Stomach (tissue), 9 donors: ENCODE measurements around the gene ANKRD52. TPM values are rescaled to one million over a fixed set of nuclear protein-coding genes. Genes with fewer than 3 reads are reported as not detected.
A peak's percentile ranks its signal among the peaks of the same experiment; 100 is the strongest.
"Not testable (repeated sequence)": the region's sequence is repeated elsewhere in the genome, so short reads cannot be mapped to it uniquely, and the experiment has no call there.

Source experiments
- DNase-seq, 2 donors: peaks; one replicate each; pipeline versions ENCODE4 v3.0.0 to v3.0.0-alpha.2; 2013 to 2019
- H3K27ac ChIP-seq, 5 donors: fragments of 200-600 bp in 4 of 5; sonication (generic) in 4 of 5; one replicate each; pipeline ENCODE4 v1.5.1; 2013 to 2019; ENCODE audit warnings: mild to moderate bottlenecking in 1 of 5, moderate library complexity in 1 of 5
- H3K27me3 ChIP-seq, 3 donors: fragments of 200-600 bp; sonication (generic); one replicate each; pipeline ENCODE4 v1.5.1; 2017 to 2019; ENCODE audit warnings: mixed run types in 1 of 3
- H3K36me3 ChIP-seq, 4 donors: fragments of 200-600 bp; sonication (generic); 1 replicate in 3 of 4; 2 replicates in 1 of 4; pipeline ENCODE4 v1.5.1; 2016 to 2019
- H3K4me1 ChIP-seq, 4 donors: fragments of 200-600 bp; sonication (generic); one replicate each; pipeline ENCODE4 v1.5.1; 2016 to 2019
- H3K4me3 ChIP-seq, 4 donors: fragments of 200-600 bp; sonication (generic) in 3 of 4; one replicate each; pipeline ENCODE4 v1.5.1; 2016 to 2019; ENCODE audit warnings: mild to moderate bottlenecking in 1 of 4
- H3K9me3 ChIP-seq, 4 donors: fragments of 200-600 bp; sonication (generic); one replicate each; pipeline ENCODE4 v1.5.1; 2016 to 2019
- CTCF ChIP-seq, 7 experiments: fragments of 450-650 bp in 4 of 7; fragments of 200-600 bp in 3 of 7; sonication (generic) in 3 of 7; IDR thresholded peaks; one replicate each; pipeline ENCODE4 v1.5.1; 2016 to 2019; ENCODE audit warnings: antibody characterized with exemption in 7 of 7, control low read depth in 2 of 7, mild to moderate bottlenecking in 1 of 7
- EP300 ChIP-seq: sonication (generic); formaldehyde crosslinking; IDR thresholded peaks from one replicate; pipeline ENCODE4 v1.6.1; 2017; ENCODE audit warnings: antibody characterized with exemption
- POLR2A ChIP-seq, 4 donors: fragments of 450-650 bp; IDR thresholded peaks; one replicate each; pipeline ENCODE4 v1.6.1; 2016; ENCODE audit warnings: antibody characterized with exemption in 4 of 4, control low read depth in 2 of 4, mild to moderate bottlenecking in 1 of 4, moderate library complexity in 1 of 4
- POLR2AphosphoS5 ChIP-seq, 3 donors: sonication (generic); formaldehyde crosslinking; IDR thresholded peaks; one replicate each; pipeline ENCODE4 v1.6.1; 2016; ENCODE audit warnings: antibody characterized with exemption in 3 of 3
- WGBS, 5 donors: extraction: QIAGEN DNeasy Blood & Tissue Kit in 3 of 5; methylation state at CpG; one replicate each; pipeline versions ENCODE4 v1.1.5 to v1.1.7; 2013 to 2018; 5-methylcytosine and 5-hydroxymethylcytosine counted together
- intact Hi-C: fragments of 100-400 bp; cut with DNase I; formaldehyde crosslinking; loops from one replicate; pipeline ENCODE4 v1.15.1; 2023; ENCODE audit warnings: low total_unique reads
- polyA plus RNA-seq, 3 donors: library from polyadenylated mRNA; stranded (reverse); fragments of 200-250 nt; gene quantifications; one replicate each; pipeline ENCODE4 v1.2.3, GENCODE V29; 2013
- total RNA-seq, 5 donors: library from RNA; depleted of rRNA; stranded (reverse); fragments of >200 nt; gene quantifications; one replicate each; pipeline versions ENCODE4 v1.1.0 to v1.2.3, GENCODE V29; 2014 to 2016
- donor health status: healthy with polysubstance abuse.
- donor health status: Bipolar disorder and iron deficiency.
- donor health status: healthy.

Gene ANKRD52
- total and polyA plus RNA-seq, 8 donors = 2.3 to 28.3 (median 10.4) TPM

- peaks cover 78 to 100% (median 100%) of the 10 kb centered on the region in 4 donors for H3K36me3 ChIP-seq
- intact Hi-C loops = no loop called here
- DNase-seq = no peak
- peaks cover 0 to 11% (median 0%) of the 10 kb centered on the region in 4 donors for H3K4me1 ChIP-seq
- H3K9me3 ChIP-seq = no peaks in the 10 kb centered on the region
- H3K4me3 ChIP-seq = no peak overlapping the region
- WGBS, 5 donors = 89 to 95% (median 94%) methylated on average over 3 of the region's 3 CpGs
- no peak overlapping the region for H3K27ac ChIP-seq
- no peak for TF ChIP-seq POLR2AphosphoS5 (IDR thresholded peaks at IDR 0.05)
- TF ChIP-seq CTCF (IDR thresholded peaks at IDR 0.05) = no peak
- TF ChIP-seq EP300 = no peak
- TF ChIP-seq POLR2A (IDR thresholded peaks at IDR 0.05) = no peak
- H3K27me3 ChIP-seq = no peaks in the 10 kb centered on the region
Measured at GRCh38 chr12:56278905-56279304, 20.7 kb upstream of the ANKRD52 start.

GRCh38 chr12:56274299-56274698, 16.1 kb upstream of the ANKRD52 start:
- Histone ChIP-seq H3K27ac (no peak overlapping the region), H3K36me3 (peaks cover 65 to 100% (median 99%) of the 10 kb centered on the region in 4 donors), H3K4me3 (no peak overlapping the region), H3K27me3 (no peaks in the 10 kb centered on the region), H3K9me3 (no peaks in the 10 kb centered on the region), H3K4me1 (peaks cover 0 to 10% (median 0%) of the 10 kb centered on the region in 4 donors)
- intact Hi-C loops = no loop called here
- no peak for TF ChIP-seq POLR2A (IDR thresholded peaks at IDR 0.05)
- no peak for TF ChIP-seq EP300
- 94 to 98% (median 95%) methylated on average over 2 of the region's 2 CpGs for WGBS, 5 donors
- DNase-seq = no peak

DNA sequence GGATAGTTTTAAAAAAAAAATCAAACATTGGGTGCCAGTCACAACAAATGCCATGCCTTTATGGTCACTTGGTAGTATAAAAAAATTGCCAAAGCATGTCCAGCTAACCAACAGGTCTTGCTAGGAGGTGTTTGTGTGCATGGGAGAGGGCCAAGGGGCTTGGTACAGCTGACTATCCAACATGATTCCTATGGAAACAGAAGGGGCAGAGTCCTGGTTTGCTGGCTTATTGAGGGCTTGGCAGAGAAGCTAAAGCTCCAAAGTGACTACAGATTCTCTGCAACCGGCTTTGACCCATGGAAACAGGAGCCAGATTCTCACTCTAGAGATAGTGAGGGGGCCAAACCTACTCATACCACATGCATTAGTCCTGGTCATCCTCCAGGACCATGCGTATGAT, 14.3 kb upstream of the ANKRD52 start:
- H3K27me3 ChIP-seq, H3K4me3 ChIP-seq, H3K27ac ChIP-seq, DNase-seq, H3K9me3 ChIP-seq, intact Hi-C loops: not testable (repeated sequence)
- 81 to 91% (median 88%) methylated on average over 2 of the region's 2 CpGs for WGBS, 5 donors
- peaks cover 51 to 89% (median 83%) of the 10 kb centered on the region in 4 donors for H3K36me3 ChIP-seq
- peaks cover 3 to 20% (median 7%) of the 10 kb centered on the region in 4 donors for H3K4me1 ChIP-seq

DNA sequence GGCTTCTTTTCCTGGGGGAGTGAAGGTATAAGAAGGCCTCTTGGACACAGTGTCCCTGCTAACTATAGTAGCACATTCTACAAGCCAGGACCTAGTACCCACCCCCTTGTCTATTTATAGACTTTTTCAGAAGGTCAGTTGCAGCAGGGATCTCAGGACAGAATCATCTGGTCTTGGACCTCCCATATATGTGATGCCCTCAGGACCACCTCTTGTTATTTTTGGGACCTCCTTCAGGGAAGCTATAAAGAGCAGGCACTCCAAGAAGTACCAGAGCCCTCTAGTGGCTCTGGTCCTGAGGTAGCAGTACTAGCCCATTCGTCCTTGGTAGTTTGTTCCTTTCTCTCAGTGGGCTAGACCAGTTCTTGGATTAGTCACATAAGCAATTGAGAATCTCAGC, 12.8 kb upstream of the ANKRD52 start:
- 9 to 20% (median 10%) methylated on average over 1 of the region's 1 CpG for WGBS, 5 donors
- peaks cover 10 to 28% (median 15%) of the 10 kb centered on the region in 4 donors for H3K4me1 ChIP-seq
- intact Hi-C loops = no loop called here
- DNase-seq = peak in 1 of 2 donors; percentile 47
- H3K36me3 ChIP-seq = peaks cover 50 to 75% (median 68%) of the 10 kb centered on the region in 4 donors
- TF ChIP-seq CTCF (IDR thresholded peaks at IDR 0.05) = peak in 3 of 7 experiments; percentile 6 to 11 (median 9)
- TF ChIP-seq POLR2A (IDR thresholded peaks at IDR 0.05) = no peak
- TF ChIP-seq POLR2AphosphoS5 (IDR thresholded peaks at IDR 0.05) = peak in 1 of 3 donors; percentile 10
- H3K9me3 ChIP-seq = no peaks in the 10 kb centered on the region
- peak overlapping the region in 1 of 5 donors; percentile 54 for H3K27ac ChIP-seq
- no peak overlapping the region for H3K4me3 ChIP-seq
- no peaks in the 10 kb centered on the region for H3K27me3 ChIP-seq

GRCh38 chr12:56267443-56268071, 9.4 kb upstream of the ANKRD52 start:
- DNase-seq = no peak
- H3K27me3 ChIP-seq = no peaks in the 10 kb centered on the region
- TF ChIP-seq POLR2A (IDR thresholded peaks at IDR 0.05) (no peak), POLR2AphosphoS5 (IDR thresholded peaks at IDR 0.05) (no peak), EP300 (no peak), CTCF (IDR thresholded peaks at IDR 0.05) (no peak)
- H3K9me3 ChIP-seq = no peaks in the 10 kb centered on the region
- H3K4me1 ChIP-seq = peaks cover 10 to 33% (median 20%) of the 10 kb centered on the region in 4 donors
- H3K4me3 ChIP-seq = peak overlapping the region; percentile 70 to 83 (median 78)
- intact Hi-C loops = no loop called here
- WGBS, 5 donors = 20 to 29% (median 24%) methylated on average over 20 to 21 of the region's 21 CpGs
- H3K27ac ChIP-seq = peak overlapping the region; percentile 88 to 98 (median 95)
- H3K36me3 ChIP-seq = peaks cover 15 to 40% (median 34%) of the 10 kb centered on the region in 4 donors
